Medulla oblongata (tissue), 1 donor: Measurements from ENCODE around the gene MAPK10.
"Not testable (repeated sequence)": the region's sequence is repeated elsewhere in the genome, so short reads cannot be mapped to it uniquely, and the experiment has no call there.

Experiments used
- DNase-seq: peaks from one replicate; pipeline ENCODE4 v3.0.0-alpha.2; 2015; ENCODE audit errors: extremely low spot score

The MAPK10 gene

GRCh38 chr4:86107112-86107511, 252.7 kb downstream of the MAPK10 start:
- DNase-seq, result no peak

- DNase-seq, result no peak
Observed at GRCh38 chr4:86106475-86106874, 253.4 kb downstream of the MAPK10 start.

GRCh38 chr4:86101841-86102240, 258.0 kb downstream of the MAPK10 start:
- no peak for DNase-seq

GRCh38 chr4:86101410-86101809, 258.4 kb downstream of the MAPK10 start:
- no peak for DNase-seq

- DNase-seq, result no peak
Observed at GRCh38 chr4:86100539-86101215, 259.2 kb downstream of the MAPK10 start.

GRCh38 chr4:86099348-86099747, 260.5 kb downstream of the MAPK10 start:
- DNase-seq, result no peak

GRCh38 chr4:86098691-86099090, 261.2 kb downstream of the MAPK10 start:
- no peak for DNase-seq

- DNase-seq, result no peak
Observed at GRCh38 chr4:86096373-86096772, 263.5 kb downstream of the MAPK10 start.

- DNase-seq, result no peak
Observed at GRCh38 chr4:86092684-86093083, 267.2 kb downstream of the MAPK10 start.

GRCh38 chr4:86091201-86091600, 268.7 kb downstream of the MAPK10 start:
- no peak for DNase-seq

- DNase-seq, result peak; percentile 26
Observed at GRCh38 chr4:86089781-86090323, 270.0 kb downstream of the MAPK10 start.

- no peak for DNase-seq
Observed at GRCh38 chr4:86089053-86089452, 270.8 kb downstream of the MAPK10 start.

- DNase-seq, result not testable (repeated sequence)
Observed at GRCh38 chr4:86075796-86076195, 284.1 kb downstream of the MAPK10 start.

GRCh38 chr4:86060341-86060740, 299.5 kb downstream of the MAPK10 start:
- no peak for DNase-seq

GRCh38 chr4:86058621-86059020, 301.2 kb downstream of the MAPK10 start:
- no peak for DNase-seq

- no peak for DNase-seq
Observed at GRCh38 chr4:86055898-86056297, 304.0 kb downstream of the MAPK10 start.

GRCh38 chr4:86054286-86055032, 305.4 kb downstream of the MAPK10 start:
- DNase-seq, result no peak

- DNase-seq, result no peak
Observed at GRCh38 chr4:86050496-86050895, 309.4 kb downstream of the MAPK10 start.

- DNase-seq, result no peak
Observed at GRCh38 chr4:86048426-86048825, 311.4 kb downstream of the MAPK10 start.

- no peak for DNase-seq
Observed at GRCh38 chr4:86044593-86044985, 315.3 kb downstream of the MAPK10 start.

- peak; percentile 89 for DNase-seq
Observed at GRCh38 chr4:86043755-86044592, 315.9 kb downstream of the MAPK10 start.

GRCh38 chr4:86038037-86038436, 321.8 kb downstream of the MAPK10 start:
- no peak for DNase-seq
